Panc1 (cell line): ENCODE data around the gene SLC26A4.

Source experiments
- CTCF ChIP-seq: fragments of 450-650 bp; IDR thresholded peaks from 2 replicates; pipeline ENCODE4 v1.5.1; 2017; ENCODE audit warnings: mild to moderate bottlenecking
- POLR2AphosphoS5 ChIP-seq: IDR thresholded peaks from 2 replicates; pipeline ENCODE4 v1.6.1; 2012; ENCODE audit warnings: mild to moderate bottlenecking, low read depth, low read length, moderate library complexity
- SIN3A ChIP-seq: IDR thresholded peaks from 2 replicates; pipeline ENCODE4 v1.6.1; 2012; ENCODE audit warnings: low read depth, mild to moderate bottlenecking, low read length, moderate library complexity, borderline replicate concordance; ENCODE audit not compliant: insufficient read depth
- TCF7L2 ChIP-seq: IDR thresholded peaks from 2 replicates; pipeline ENCODE4 v1.6.1; 2011; ENCODE audit warnings: mild to moderate bottlenecking, low read depth, low read length, inconsistent platforms
- TF ChIP-seq, protein P1 (sequence below), 2 experiments: IDR thresholded peaks; 2 replicates each; pipeline ENCODE4 v1.6.1; 2011 to 2012; ENCODE audit warnings: low read depth in 2 of 2, control low read depth in 1 of 2, low read length in 1 of 2, mild to moderate bottlenecking in 1 of 2, moderate library complexity in 1 of 2; ENCODE audit not compliant: insufficient read depth in 1 of 2

- TF ChIP-seq CTCF (no peak), POLR2AphosphoS5 (no peak), SIN3A (no peak), TCF7L2 (no peak)
- TF ChIP-seq, protein P1, sequence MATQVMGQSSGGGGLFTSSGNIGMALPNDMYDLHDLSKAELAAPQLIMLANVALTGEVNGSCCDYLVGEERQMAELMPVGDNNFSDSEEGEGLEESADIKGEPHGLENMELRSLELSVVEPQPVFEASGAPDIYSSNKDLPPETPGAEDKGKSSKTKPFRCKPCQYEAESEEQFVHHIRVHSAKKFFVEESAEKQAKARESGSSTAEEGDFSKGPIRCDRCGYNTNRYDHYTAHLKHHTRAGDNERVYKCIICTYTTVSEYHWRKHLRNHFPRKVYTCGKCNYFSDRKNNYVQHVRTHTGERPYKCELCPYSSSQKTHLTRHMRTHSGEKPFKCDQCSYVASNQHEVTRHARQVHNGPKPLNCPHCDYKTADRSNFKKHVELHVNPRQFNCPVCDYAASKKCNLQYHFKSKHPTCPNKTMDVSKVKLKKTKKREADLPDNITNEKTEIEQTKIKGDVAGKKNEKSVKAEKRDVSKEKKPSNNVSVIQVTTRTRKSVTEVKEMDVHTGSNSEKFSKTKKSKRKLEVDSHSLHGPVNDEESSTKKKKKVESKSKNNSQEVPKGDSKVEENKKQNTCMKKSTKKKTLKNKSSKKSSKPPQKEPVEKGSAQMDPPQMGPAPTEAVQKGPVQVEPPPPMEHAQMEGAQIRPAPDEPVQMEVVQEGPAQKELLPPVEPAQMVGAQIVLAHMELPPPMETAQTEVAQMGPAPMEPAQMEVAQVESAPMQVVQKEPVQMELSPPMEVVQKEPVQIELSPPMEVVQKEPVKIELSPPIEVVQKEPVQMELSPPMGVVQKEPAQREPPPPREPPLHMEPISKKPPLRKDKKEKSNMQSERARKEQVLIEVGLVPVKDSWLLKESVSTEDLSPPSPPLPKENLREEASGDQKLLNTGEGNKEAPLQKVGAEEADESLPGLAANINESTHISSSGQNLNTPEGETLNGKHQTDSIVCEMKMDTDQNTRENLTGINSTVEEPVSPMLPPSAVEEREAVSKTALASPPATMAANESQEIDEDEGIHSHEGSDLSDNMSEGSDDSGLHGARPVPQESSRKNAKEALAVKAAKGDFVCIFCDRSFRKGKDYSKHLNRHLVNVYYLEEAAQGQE (IDR thresholded peaks at IDR 0.05; ENCODE audit: insufficient read depth in 1 of 2, low read depth in 2 of 2, low read length in 1 of 2) = no peak
These were observed 6.2 kb downstream of the SLC26A4 start for GRCh38 chr7:107666790-107667189.
